Measurements from ENCODE around the gene JMJD8.

DNA sequence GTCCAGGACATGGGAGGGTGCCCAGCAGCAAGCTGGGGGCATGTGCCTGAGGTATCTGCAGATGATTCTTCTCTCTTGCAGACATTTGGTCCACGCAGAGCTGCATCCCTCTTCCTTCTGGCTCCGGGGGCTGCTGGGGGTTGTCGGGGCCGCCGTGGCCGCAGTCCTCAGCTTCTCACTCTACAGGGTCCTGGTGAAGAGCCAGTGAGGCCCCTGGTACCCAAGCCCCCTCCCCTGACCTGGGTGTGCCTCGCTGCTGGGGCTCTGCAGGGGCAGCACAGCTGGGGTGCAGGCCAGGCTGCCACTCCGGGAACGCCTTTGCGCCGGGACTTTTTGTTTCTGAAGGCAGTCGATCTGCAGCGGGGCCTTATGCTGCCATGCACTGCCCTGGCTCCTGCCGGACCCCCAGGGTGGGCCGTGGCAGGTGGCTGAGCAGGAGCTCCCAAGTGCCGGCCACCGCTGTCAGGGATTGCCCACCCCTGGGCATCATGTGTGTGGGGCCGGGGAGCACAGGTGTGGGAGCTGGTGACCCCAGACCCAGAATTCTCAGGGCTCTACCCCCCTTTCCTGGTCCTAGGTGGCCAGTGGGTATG lies 10.6 kb downstream of the JMJD8 start:
- TF ChIP-seq CTCF (IDR thresholded peaks at IDR 0.05): no peak
- no peak for TF ChIP-seq POLR2A (IDR thresholded peaks at IDR 0.05)
